HG03354 (cell line): Measurements from ENCODE around the gene SLC12A6.
A peak's percentile ranks its signal among the peaks of the same experiment; 100 is the strongest.

Experiments used
- ATAC-seq: cut with Tn5 transposase; IDR thresholded peaks from one replicate; pipeline ENCODE4 v1.9.1; 2021; ENCODE audit warnings: mild to moderate bottlenecking; ENCODE audit not compliant: unreplicated experiment, poor library complexity, severe bottlenecking

Gene SLC12A6

DNA sequence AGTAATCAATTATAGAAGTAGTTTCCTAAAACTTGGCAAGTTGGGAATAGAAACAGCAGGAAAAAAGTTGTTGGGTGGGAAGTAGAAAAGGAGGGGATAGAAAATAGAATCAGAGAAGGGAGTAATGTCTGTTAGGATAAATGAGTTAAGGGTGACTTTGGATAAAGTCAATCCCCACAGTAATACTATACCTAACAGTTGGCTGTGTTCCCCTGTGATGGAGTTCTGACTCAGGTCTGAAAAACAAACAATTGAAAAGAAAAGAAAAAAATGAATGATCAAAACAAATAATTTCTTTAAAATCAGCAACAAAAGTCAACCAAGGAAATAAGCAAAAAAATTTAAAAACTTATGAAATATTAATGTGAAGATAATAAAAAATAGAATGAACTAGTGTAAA, 62.4 kb downstream of the SLC12A6 start:
- ATAC-seq, result no peak

DNA sequence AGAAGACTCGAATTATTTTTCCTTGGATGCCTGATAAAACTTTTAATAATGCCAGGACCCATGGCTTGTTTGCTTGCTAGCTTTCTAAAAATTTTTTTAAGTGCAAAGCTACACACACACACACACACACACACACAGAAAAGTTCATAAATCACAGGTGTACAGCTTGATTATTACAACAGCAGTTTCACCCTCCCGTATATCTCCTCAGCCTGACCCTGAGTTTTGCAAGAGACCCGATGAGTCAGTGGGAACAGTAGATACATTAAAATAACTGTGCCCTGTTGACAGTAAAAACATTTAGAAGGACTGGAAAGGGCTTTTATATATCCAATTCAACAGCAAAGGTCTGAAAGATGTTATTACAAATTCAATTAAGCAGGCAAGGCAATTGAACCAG, 66.1 kb downstream of the SLC12A6 start:
- no peak for ATAC-seq

GRCh38 chr15:34266751-34267150, 70.8 kb downstream of the SLC12A6 start:
- no peak for ATAC-seq

GRCh38 chr15:34264076-34264475, 73.5 kb downstream of the SLC12A6 start:
- ATAC-seq, result no peak

DNA sequence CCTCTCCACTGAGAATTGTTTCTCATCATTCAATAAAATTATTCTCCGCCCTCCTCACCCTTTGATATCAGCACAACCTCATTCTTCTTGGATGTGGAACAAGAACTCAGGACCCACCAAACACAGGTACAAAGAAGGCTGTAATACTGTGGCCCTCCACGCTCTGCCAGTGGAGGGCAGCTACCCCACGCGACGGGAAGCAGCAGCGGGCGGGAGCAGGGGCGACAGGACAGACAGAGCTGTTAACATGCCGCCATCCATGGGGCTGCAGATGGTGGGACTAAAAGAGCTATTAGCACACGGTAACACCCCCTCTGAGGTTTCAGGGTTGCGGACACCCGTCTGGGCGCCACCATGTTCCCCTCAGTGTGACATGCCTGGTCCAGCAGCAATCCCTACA, 75.2 kb downstream of the SLC12A6 start:
- no peak for ATAC-seq

DNA sequence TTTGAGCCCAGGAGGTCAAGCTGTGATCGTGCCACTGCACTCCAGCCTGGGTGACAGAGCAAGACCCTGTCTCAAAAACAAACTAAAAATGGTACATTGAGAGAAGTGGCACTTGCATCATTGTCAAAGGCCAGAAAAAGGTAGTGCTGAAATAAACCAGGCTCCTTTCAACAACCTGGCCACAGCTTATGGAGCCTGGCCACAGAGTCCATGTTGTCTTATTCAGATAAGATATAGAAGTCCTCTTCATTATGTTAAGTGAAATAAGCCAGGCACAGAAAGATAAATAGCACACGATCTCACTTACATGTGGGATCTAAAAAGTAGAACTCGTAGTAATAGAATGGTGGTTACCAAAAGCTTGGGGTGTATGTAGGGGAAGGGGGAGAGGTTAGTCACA, 78.0 kb downstream of the SLC12A6 start:
- ATAC-seq, result no peak

- ATAC-seq, result no peak
Observed at GRCh38 chr15:34258151-34258550, 79.4 kb downstream of the SLC12A6 start.

GRCh38 chr15:34252545-34252944, 85.0 kb downstream of the SLC12A6 start:
- no peak for ATAC-seq

DNA sequence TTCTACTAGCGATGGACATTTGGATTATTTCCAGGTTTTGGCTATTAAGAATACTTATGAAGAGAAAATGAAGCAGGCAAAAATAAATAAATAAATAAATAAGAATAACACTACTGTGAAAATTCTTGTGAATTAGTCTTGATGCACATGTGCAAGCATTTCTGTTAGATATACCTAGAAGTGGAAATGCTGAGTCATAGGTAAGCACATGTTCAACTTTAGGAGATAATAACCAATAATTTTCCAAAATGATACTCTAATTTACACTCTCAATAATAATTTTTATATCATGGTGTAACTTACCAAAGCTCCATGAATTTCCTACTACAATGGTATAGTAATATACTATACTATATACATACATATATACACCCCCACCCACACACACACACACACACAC, 89.4 kb downstream of the SLC12A6 start:
- ATAC-seq, result no peak

DNA sequence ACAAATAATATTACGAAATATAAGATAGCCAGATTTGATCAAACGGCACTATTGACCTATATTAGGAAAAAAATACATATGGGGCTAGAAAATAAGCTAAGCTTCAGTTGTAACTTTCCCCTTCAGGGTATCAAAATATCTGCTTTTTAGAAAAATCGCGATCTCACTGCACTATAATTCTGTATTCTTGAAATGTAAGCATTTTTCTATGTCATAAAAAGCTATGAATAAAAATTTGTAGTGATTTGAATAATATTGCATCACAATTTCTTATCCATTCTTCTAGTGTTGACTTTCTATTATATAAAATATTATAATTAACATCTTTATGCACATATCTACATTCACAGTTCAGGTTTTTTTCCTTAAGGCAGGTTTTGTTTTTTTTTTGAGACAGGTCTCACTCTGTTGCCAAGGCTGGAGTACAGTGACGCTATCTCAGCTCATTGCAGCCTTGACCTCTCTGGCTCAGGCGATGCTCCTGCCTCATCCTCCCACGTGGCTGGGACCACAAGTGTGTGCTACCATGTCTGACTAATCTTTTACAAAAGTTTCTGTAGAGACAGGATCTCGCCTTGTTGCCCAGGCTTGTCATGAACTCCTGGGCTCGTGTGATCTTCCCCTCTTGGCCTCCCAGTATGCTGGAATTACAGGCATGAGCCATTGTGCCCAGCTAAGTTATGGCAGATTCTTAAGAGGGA, 91.2 kb downstream of the SLC12A6 start:
- no peak for ATAC-seq

DNA sequence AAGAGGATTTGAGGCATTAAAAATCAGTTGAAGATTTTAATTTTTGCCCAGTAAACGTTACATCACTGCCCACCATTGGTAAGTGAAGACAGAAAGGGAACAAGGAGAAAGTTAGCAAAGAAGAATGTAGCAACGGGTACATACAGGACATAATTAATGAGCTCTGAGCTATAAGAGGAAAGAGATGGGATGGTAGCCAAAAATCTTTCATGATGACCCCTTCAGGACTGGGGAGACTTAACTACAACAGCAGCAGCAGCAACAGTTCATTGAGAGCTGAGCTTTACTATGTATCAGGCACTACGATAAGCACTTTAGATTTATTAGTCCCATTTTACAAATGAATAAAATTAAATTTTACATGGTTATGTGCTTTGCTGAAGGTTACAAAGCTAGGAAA, 94.4 kb downstream of the SLC12A6 start:
- ATAC-seq, result no peak

DNA sequence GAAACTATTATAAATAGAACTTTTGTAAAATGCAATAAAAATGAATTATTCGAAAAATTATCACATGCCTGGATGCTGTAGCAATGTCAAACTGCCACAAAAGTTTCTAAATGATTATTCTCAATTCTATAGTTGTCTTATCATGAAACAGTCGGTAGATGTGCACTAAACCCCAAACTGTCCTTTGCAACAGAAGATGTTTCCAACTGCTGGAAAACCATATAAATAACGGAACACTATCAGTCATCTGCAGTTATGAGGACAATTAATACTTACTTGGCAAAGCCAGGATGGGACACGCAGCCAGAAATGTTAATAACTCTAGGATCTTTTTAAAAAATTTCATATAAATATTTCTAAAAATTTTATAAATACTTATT, 95.3 kb downstream of the SLC12A6 start:
- ATAC-seq, result no peak

GRCh38 chr15:34241376-34242330, 95.9 kb downstream of the SLC12A6 start:
- peak; percentile 74 for ATAC-seq

DNA sequence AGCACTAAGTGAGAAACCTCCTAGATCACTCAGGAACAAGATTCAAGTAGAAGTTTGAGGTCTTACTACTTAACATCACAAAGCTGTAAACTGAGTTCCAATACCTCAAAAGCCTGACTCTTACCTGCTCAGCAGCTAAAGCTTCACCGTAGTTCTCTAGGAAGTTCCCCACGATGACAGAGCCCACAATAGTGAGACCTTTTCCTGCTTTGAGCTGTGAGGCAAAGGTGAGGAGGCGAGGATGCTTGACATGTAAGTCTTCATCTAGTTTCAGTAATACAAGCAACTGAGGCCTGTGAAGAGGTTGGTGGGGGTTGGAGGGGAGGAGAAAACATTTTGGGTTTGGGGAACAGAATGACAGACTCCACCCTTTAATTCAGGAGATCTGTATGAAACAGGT, 97.0 kb downstream of the SLC12A6 start:
- ATAC-seq, result no peak

GRCh38 chr15:34239151-34239808, 98.3 kb downstream of the SLC12A6 start:
- no peak for ATAC-seq

DNA sequence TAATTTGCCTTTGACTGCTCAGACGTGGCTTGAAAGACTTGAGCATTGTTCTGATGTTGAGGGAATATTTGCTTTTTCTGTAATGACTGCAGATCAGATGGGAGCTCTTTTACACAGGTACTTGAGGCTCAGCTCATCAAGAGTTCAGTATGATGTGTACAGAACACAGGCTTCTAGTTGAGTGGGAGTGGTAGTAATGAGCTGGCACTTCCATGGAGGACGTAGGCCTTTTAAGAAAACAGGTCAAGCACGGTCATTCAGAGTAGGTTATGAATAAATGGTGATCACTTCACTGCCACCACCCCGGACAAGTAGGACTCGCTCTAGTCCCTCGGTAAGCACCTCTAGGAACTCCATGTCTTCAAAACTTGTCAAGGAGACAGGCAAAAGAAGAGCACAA, 104.0 kb downstream of the SLC12A6 start:
- ATAC-seq, result no peak

DNA sequence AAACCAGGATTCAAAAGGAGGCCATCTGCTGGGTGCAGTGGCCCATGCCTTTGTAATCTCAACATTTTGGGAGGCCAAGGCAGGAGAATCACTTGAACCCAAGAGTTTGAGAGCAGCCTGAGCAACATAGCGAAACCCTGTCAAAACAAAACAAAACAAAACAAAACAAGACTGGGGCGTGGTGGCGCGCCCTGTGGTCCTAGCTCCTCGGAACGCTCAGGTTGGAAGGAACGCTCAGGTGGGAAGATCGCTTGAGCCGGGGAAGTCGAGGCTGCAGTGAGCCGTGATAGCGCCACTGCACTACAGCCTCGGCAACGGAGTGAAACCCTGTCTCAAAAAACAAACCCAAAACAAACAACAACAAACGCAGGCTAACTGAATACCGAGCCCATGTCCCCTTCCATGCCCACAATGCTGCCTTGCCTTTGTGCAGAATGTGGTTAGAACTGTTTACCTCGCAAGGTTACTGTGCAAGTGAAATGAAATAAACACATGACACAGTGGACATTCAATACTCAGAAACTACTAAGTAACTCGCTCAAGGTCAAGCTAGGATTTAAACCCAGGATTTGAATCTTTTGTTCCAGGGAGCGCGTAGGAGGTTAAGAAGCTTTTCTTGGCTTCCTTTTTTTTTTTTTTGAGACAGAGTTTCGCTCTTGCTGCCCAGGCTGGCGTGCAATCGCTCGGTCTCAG, 113.5 kb downstream of the SLC12A6 start:
- ATAC-seq, result peak; percentile 15

GRCh38 chr15:34217587-34218225, 119.9 kb downstream of the SLC12A6 start:
- no peak for ATAC-seq

- no peak for ATAC-seq
Observed at GRCh38 chr15:34216527-34217270, 120.9 kb downstream of the SLC12A6 start.
